ENCODE measurements around the gene NME7. TPM values are rescaled to one million over a fixed set of nuclear protein-coding genes. Genes with fewer than 3 reads are reported as not detected.

Gene NME7
- total and polyA plus RNA-seq, 4 donors, result 13.3 to 23.5 (median 17.7) TPM

DNA sequence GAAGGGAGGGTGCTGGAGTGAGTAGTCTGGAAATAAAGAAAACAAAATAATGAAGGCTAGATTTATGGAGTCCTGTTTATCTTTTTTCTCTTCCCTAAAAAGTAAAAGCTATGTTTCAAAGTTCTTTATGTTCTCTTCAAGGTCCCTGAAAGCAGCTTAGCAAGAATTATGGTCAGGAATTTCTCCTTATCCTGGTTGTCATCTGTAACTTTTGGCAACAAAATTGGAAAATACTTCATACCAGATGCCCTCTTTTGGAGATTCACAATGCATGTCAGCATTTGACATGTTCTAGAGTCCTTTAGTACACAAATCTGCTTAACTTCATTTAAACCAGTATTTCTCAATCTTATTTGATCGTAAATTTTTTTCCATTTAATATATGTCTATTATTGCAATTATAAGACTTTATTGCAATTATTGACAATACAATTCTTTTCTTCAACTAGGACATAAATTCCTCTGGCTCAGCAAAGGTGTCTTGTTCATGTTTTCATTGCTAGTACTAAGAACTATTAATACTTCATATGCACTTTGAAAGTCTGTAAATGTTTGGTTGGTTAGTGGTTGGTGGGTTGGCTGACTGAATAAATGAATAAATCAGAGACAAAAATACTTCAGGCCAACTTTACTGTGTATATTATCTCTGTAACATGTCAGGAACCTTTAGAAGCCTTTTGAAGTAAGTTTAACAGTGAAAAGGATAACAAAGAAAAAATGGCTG is 159.6 kb downstream of the NME7 start:
- Histone ChIP-seq H3K27me3 (ENCODE audit: control insufficient read depth in 1 of 2, insufficient read depth in 2 of 2, low read length in 1 of 2) (no peaks in the 10 kb centered on the region), H3K9me3 (ENCODE audit: control insufficient read depth, low read length) (no peaks in the 10 kb centered on the region), H3K4me3 (ENCODE audit: low read length in 2 of 2) (no peak overlapping the region), H3K4me1 (ENCODE audit: control insufficient read depth in 1 of 2, insufficient read depth in 2 of 2, low read length in 2 of 2) (peaks cover 0 to 1% of the 10 kb centered on the region in 2 donors), H3K27ac (ENCODE audit: low read depth in 1 of 2, low read length in 2 of 2) (no peak overlapping the region), H3K36me3 (ENCODE audit: control insufficient read depth in 1 of 2, insufficient read depth in 2 of 2, low read length in 1 of 2) (no peaks in the 10 kb centered on the region)
- intact Hi-C loops (cut with DNase I), result no loop called here
- no peak for ATAC-seq (ENCODE audit: low FRiP score)
- DNase-seq, result no peak
- WGBS, 2 donors, result 90 to 100% methylated on average over 1 of the region's 1 CpG

GRCh38 chr1:169204157-169204556 is 163.4 kb downstream of the NME7 start:
- ATAC-seq (ENCODE audit: low FRiP score) (no peak), DNase-seq (no peak)
- no peaks in the 10 kb centered on the region for H3K9me3 ChIP-seq (ENCODE audit: control insufficient read depth, low read length)
- intact Hi-C loops (cut with DNase I), result no loop called here
- H3K27ac ChIP-seq (ENCODE audit: low read depth in 1 of 2, low read length in 2 of 2), result no peak overlapping the region
- no peaks in the 10 kb centered on the region for H3K27me3 ChIP-seq (ENCODE audit: control insufficient read depth in 1 of 2, insufficient read depth in 2 of 2, low read length in 1 of 2)
- no peak overlapping the region for H3K4me3 ChIP-seq (ENCODE audit: low read length in 2 of 2)
- no peaks in the 10 kb centered on the region for H3K4me1 ChIP-seq (ENCODE audit: control insufficient read depth in 1 of 2, insufficient read depth in 2 of 2, low read length in 2 of 2)
- peaks cover 0 to 2% of the 10 kb centered on the region in 2 donors for H3K36me3 ChIP-seq (ENCODE audit: control insufficient read depth in 1 of 2, insufficient read depth in 2 of 2, low read length in 1 of 2)

- intact Hi-C loops (cut with DNase I), result no loop called here
- WGBS, 2 donors, result 97 to 100% methylated on average over 3 of the region's 3 CpGs
Measured at GRCh38 chr1:169202791-169203665, 164.6 kb downstream of the NME7 start.

DNA sequence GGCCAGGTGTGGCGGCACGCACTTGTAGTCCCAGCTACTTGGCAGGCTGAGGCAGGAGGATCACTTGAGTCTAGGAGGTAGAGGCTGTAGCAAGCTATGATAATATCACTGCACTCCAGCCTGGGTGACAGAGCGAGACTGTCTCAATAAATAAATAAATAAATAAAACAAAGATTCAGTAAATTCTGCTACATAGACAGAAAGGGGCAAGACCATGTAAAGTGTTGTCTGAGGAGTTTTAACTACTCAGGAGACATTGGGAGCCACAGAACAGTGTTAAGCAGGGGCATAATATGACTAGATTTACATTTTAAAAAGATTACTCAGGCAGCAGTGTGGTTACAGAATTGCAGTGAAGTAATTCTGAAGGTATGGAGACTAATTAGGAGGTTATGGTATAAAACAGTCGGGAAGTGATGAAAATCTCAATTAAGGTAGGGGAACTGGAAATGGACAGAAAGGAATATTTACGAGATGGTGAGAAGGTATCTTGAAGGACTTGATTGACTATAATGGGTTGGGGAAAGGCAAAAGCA is 166.4 kb downstream of the NME7 start:
- intact Hi-C loops (cut with DNase I), result no loop called here
- WGBS, 2 donors, result 98% methylated on average over 5 of the region's 5 CpGs
- Histone ChIP-seq H3K9me3 (ENCODE audit: control insufficient read depth, low read length) (no peaks in the 10 kb centered on the region), H3K4me1 (ENCODE audit: control insufficient read depth in 1 of 2, insufficient read depth in 2 of 2, low read length in 2 of 2) (no peaks in the 10 kb centered on the region), H3K27ac (ENCODE audit: low read depth in 1 of 2, low read length in 2 of 2) (no peak overlapping the region), H3K4me3 (ENCODE audit: low read length in 2 of 2) (no peak overlapping the region), H3K27me3 (ENCODE audit: control insufficient read depth in 1 of 2, insufficient read depth in 2 of 2, low read length in 1 of 2) (no peaks in the 10 kb centered on the region), H3K36me3 (ENCODE audit: control insufficient read depth in 1 of 2, insufficient read depth in 2 of 2, low read length in 1 of 2) (peaks cover 0 to 2% of the 10 kb centered on the region in 2 donors)
- ATAC-seq (ENCODE audit: low FRiP score) (no peak), DNase-seq (no peak)

More at GRCh38 chr1:169202791-169203665, 164.6 kb downstream of the NME7 start:
- Histone ChIP-seq H3K4me3 (ENCODE audit: low read length in 2 of 2) (no peak overlapping the region), H3K27ac (ENCODE audit: low read depth in 1 of 2, low read length in 2 of 2) (no peak overlapping the region), H3K9me3 (ENCODE audit: control insufficient read depth, low read length) (no peaks in the 10 kb centered on the region), H3K4me1 (ENCODE audit: control insufficient read depth in 1 of 2, insufficient read depth in 2 of 2, low read length in 2 of 2) (no peaks in the 10 kb centered on the region), H3K36me3 (ENCODE audit: control insufficient read depth in 1 of 2, insufficient read depth in 2 of 2, low read length in 1 of 2) (peaks cover 0 to 2% of the 10 kb centered on the region in 2 donors), H3K27me3 (ENCODE audit: control insufficient read depth in 1 of 2, insufficient read depth in 2 of 2, low read length in 1 of 2) (no peaks in the 10 kb centered on the region)
- ATAC-seq (ENCODE audit: low FRiP score) (no peak), DNase-seq (no peak)

- intact Hi-C loops (cut with DNase I), result no loop called here
Measured at GRCh38 chr1:169200319-169200718, 167.3 kb downstream of the NME7 start.

DNA sequence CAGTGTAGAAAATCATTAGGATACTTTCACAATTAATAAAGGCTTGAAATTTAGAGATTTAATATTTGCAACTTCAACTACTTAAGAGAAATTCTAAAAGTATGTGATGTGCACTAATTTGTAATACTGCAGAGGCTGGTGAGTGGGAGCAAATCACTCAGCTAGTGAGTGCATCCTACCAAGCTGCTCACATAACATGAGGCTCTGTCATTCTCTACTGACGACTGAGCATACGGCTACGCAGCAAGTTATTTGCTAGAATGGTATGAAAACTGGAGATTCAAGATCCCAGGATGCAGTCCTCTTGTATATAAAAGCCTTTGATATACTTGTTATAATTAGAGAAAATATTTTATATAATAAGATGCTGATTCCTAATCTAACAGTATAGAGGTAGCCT is 171.0 kb downstream of the NME7 start:
- no peak for ATAC-seq (ENCODE audit: low FRiP score)
- no peaks in the 10 kb centered on the region for H3K4me1 ChIP-seq (ENCODE audit: control insufficient read depth in 1 of 2, insufficient read depth in 2 of 2, low read length in 2 of 2)
- H3K4me3 ChIP-seq (ENCODE audit: low read length in 2 of 2), result no peak overlapping the region
- peaks cover 0 to 2% of the 10 kb centered on the region in 2 donors for H3K36me3 ChIP-seq (ENCODE audit: control insufficient read depth in 1 of 2, insufficient read depth in 2 of 2, low read length in 1 of 2)
- WGBS, 2 donors, result 96 to 97% methylated on average over 3 of the region's 3 CpGs
- H3K9me3 ChIP-seq (ENCODE audit: control insufficient read depth, low read length), result no peaks in the 10 kb centered on the region
- intact Hi-C loops (cut with DNase I), result no loop called here
- no peak overlapping the region for H3K27ac ChIP-seq (ENCODE audit: low read depth in 1 of 2, low read length in 2 of 2)
- DNase-seq, result no peak
- no peaks in the 10 kb centered on the region for H3K27me3 ChIP-seq (ENCODE audit: control insufficient read depth in 1 of 2, insufficient read depth in 2 of 2, low read length in 1 of 2)

More at GRCh38 chr1:169200319-169200718, 167.3 kb downstream of the NME7 start:
- no peaks in the 10 kb centered on the region for H3K27me3 ChIP-seq (ENCODE audit: control insufficient read depth in 1 of 2, insufficient read depth in 2 of 2, low read length in 1 of 2)
- H3K36me3 ChIP-seq (ENCODE audit: control insufficient read depth in 1 of 2, insufficient read depth in 2 of 2, low read length in 1 of 2), result peaks cover 0 to 2% of the 10 kb centered on the region in 2 donors
- no peak overlapping the region for H3K4me3 ChIP-seq (ENCODE audit: low read length in 2 of 2)
- H3K9me3 ChIP-seq (ENCODE audit: control insufficient read depth, low read length), result no peaks in the 10 kb centered on the region
- ATAC-seq (ENCODE audit: low FRiP score) (no peak), DNase-seq (no peak)
- no peak overlapping the region for H3K27ac ChIP-seq (ENCODE audit: low read depth in 1 of 2, low read length in 2 of 2)
- no peaks in the 10 kb centered on the region for H3K4me1 ChIP-seq (ENCODE audit: control insufficient read depth in 1 of 2, insufficient read depth in 2 of 2, low read length in 2 of 2)

DNA sequence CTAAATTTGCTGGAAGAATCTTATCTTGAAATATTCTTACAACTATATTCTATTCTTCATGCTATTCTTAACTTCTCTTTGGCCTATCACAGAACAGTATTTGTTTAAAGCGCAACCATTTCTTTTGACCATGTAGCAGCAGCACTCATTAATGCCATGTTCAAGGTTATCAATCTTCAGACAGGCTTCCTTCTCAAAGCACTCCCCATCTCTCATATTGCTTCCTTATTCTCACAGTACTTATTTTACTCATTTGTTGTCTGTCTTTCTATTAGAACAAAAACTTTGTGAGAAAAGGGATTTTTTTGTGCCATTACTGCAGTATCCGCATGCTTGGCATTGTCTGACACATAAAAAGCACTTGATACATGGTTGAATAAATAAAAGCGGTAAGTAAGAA is 171.4 kb downstream of the NME7 start:
- H3K36me3 ChIP-seq (ENCODE audit: control insufficient read depth in 1 of 2, insufficient read depth in 2 of 2, low read length in 1 of 2), result peaks cover 0 to 2% of the 10 kb centered on the region in 2 donors
- ATAC-seq (ENCODE audit: low FRiP score) (no peak), DNase-seq (no peak)
- WGBS, 2 donors, result 92 to 96% methylated on average over 3 of the region's 3 CpGs
- intact Hi-C loops (cut with DNase I), result no loop called here
- no peak overlapping the region for H3K4me3 ChIP-seq (ENCODE audit: low read length in 2 of 2)
- no peaks in the 10 kb centered on the region for H3K4me1 ChIP-seq (ENCODE audit: control insufficient read depth in 1 of 2, insufficient read depth in 2 of 2, low read length in 2 of 2)
- H3K27me3 ChIP-seq (ENCODE audit: control insufficient read depth in 1 of 2, insufficient read depth in 2 of 2, low read length in 1 of 2), result no peaks in the 10 kb centered on the region
- H3K27ac ChIP-seq (ENCODE audit: low read depth in 1 of 2, low read length in 2 of 2), result no peak overlapping the region
- H3K9me3 ChIP-seq (ENCODE audit: control insufficient read depth, low read length), result no peaks in the 10 kb centered on the region

DNA sequence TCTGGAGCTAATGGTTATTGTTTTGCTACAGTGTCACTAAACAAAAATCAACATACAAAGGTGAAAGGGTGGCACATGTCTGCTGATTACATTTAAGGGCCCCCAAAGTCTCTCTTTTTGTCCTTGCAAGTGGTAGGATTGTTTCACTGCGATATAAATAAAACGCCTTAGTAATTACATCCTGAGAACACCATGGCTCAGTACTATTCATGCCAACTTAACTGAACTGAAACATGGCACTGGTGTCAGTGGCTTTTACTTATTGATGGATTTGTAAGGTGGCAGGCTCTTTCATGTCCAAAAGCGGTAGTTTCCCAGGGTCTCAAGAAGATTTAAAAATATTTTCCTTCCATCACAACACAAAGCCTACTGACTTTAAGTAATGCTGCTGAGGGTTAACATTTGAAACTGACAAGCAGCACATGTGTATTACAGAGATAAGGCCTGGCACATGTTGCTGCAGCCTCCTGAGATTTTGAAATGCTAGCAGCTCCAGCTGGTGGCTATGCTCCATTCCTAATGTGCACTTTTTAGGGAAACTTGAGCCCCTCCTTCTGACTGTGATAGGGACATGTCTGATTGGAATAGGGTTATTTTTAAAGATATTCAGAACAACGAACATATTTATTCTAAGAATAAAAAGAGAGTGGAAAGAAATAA is 174.3 kb downstream of the NME7 start:
- Histone ChIP-seq H3K27ac (ENCODE audit: low read depth in 1 of 2, low read length in 2 of 2) (no peak overlapping the region), H3K9me3 (ENCODE audit: control insufficient read depth, low read length) (no peaks in the 10 kb centered on the region), H3K4me3 (ENCODE audit: low read length in 2 of 2) (no peak overlapping the region), H3K27me3 (ENCODE audit: control insufficient read depth in 1 of 2, insufficient read depth in 2 of 2, low read length in 1 of 2) (no peaks in the 10 kb centered on the region), H3K36me3 (ENCODE audit: control insufficient read depth in 1 of 2, insufficient read depth in 2 of 2, low read length in 1 of 2) (no peaks in the 10 kb centered on the region), H3K4me1 (ENCODE audit: control insufficient read depth in 1 of 2, insufficient read depth in 2 of 2, low read length in 2 of 2) (no peaks in the 10 kb centered on the region)
- DNase-seq (no peak), ATAC-seq (ENCODE audit: low FRiP score) (no peak)
- WGBS, 2 donors, result 12 to 17% methylated on average over 4 of the region's 4 CpGs
- intact Hi-C loops (cut with DNase I), result no loop called here

Data from aorta (tissue), 5 donors.